KBM-7 (cell line): ENCODE data around the gene PTF1A.

Experiments used
- DNase-seq: peaks from one replicate; pipeline ENCODE4 v3.0.0-alpha.2; 2015
- in situ Hi-C: fragments of 300-500 bp; cut with MboI; formaldehyde crosslinking; loops from 2 replicates; pipeline ENCODE4 v1.14.3; 2020; ENCODE audit warnings: low sequenced_read_pairs, low pct_unique_long_range_greater_than_20kb, mixed read lengths

PTF1A gene

GRCh38 chr10:23174074-23174976, 17.8 kb upstream of the PTF1A start:
- in situ Hi-C loops, result loop anchor here (25.0 kb wide), 1 partner anchor 113 kb away; no protein-coding TSS in a partner anchor
- no peak for DNase-seq

DNA sequence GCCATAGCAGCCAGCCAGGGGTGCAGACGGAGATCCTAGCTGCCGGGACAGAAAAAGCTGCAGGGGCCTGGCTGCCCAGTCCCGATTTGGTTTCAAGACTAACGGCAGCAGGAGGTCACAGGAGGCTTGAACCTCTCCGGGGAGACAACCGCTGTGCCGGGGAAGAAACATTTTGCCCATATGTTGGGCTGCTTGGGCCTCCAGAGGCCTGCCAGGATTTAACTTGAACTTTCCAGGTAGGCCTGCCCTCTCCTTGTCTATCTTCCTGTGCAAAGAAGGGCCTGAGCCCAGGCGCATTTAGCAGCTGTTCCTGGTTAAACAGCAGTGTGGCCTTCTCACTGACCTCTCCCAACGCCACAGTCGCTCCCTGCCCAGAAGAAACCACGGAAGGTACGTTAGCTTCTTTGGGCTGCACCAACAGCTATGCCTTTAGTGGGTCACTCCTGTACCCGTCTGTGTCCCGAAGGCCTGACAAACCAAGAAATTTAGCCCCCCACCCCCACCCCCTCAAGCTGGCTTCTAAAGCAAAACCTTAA, 17.1 kb upstream of the PTF1A start:
- in situ Hi-C loops, result loop anchor here (25.0 kb wide), 1 partner anchor 112 kb away; no protein-coding TSS in a partner anchor
- no peak for DNase-seq

DNA sequence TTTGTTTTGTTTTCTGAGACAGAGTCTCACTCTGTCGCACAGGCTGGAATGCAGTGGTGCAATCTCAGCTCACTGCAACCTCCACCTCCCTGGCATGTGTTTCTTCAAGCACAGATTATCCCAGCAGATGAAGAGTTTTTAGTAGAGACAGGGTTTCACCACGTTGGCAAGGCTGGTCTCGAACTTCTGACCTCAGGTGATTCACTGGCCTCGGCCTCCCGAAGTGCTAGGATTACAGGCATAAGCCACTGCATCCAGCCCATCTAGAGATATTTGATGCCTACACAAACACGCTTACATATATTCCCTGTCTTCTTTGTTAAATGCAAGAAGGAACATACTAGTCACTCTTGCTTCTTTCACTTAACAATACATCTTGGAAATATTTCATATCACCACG, 5.9 kb upstream of the PTF1A start:
- in situ Hi-C loops, result no loop called here
- no peak for DNase-seq

DNA sequence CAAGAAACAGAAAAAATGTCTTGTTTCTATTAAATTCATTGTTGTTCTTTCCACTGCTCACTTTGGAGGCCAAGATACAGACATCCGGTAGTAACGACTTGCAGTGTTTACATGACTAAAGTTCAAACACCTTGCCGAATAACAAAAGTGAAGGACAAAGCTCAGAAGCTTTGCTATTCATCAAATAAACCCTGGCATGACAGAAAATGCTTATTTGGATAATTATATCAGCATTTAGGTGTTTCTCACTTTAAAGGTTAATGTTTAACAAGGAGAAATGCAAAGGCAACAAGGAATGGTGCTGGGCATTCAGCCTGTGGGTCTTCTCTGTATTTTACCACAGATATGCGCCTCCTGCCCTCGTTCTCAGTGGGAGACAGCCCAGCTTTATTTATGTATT, 5.4 kb upstream of the PTF1A start:
- in situ Hi-C loops, result no loop called here
- no peak for DNase-seq

DNA sequence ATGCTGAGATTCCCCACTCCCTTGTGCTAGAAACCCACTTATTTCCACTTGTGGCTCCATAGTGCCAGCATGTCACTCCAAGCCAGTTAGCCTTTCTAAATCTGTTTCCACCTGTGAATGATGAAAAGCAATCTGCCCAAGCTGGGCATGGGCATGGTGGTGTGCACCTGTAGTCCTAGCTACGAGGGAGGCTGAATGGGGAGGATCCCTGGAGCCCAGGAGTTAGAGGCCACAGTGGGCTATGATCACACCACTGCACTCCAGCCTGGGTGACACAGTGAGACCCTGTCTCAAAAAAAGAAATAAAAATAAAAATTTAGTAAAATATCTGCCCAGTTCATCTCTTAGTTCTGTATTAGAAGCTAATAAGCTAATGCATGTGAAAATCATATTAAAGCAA, 5.0 kb upstream of the PTF1A start:
- DNase-seq, result no peak
- in situ Hi-C loops, result no loop called here

GRCh38 chr10:23189024-23189423, 3.1 kb upstream of the PTF1A start:
- in situ Hi-C loops, result no loop called here
- DNase-seq, result no peak

GRCh38 chr10:23190872-23191763, 994 bp upstream of the PTF1A start:
- no peak for DNase-seq
- in situ Hi-C loops, result no loop called here

DNA sequence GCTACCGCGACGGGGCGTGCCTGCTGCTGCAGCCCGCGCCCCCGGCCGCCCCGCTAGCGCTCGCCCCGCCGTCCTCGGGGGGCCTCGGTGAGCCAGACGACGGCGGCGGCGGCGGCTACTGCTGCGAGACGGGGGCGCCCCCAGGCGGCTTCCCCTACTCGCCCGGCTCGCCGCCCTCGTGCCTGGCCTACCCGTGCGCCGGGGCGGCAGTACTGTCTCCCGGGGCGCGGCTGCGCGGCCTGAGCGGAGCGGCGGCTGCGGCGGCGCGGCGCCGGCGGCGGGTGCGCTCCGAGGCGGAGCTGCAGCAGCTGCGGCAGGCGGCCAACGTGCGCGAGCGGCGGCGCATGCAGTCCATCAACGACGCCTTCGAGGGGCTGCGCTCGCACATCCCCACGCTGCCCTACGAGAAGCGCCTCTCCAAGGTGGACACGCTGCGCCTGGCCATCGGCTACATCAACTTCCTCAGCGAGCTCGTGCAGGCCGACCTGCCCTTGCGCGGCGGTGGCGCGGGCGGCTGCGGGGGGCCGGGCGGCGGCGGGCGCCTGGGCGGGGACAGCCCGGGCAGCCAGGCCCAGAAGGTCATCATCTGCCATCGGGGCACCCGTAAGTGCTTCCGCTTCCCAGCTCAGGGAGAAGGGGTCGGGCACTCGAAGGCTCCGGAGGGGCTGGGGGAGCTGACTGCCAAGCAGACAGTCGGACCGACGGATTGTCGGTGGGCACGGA, 761 bp downstream of the PTF1A start:
- in situ Hi-C loops, result no loop called here

GRCh38 chr10:23193435-23194074, 1.4 kb downstream of the PTF1A start:
- in situ Hi-C loops, result no loop called here
- no peak for DNase-seq

More for the DNA sequence above, 761 bp downstream of the PTF1A start:
- no peak for DNase-seq

GRCh38 chr10:23194471-23194965, 2.4 kb downstream of the PTF1A start:
- no peak for DNase-seq
- in situ Hi-C loops, result no loop called here

- no peak for DNase-seq
- in situ Hi-C loops, result no loop called here
These were observed 3.1 kb downstream of the PTF1A start for GRCh38 chr10:23194966-23195845.

GRCh38 chr10:23195846-23196600, 3.9 kb downstream of the PTF1A start:
- DNase-seq, result no peak
- in situ Hi-C loops, result no loop called here

- in situ Hi-C loops, result no loop called here
- DNase-seq, result no peak
These were observed 4.8 kb downstream of the PTF1A start for GRCh38 chr10:23196915-23197314.

- DNase-seq, result no peak
- in situ Hi-C loops, result no loop called here
These were observed 5.3 kb downstream of the PTF1A start for GRCh38 chr10:23197416-23197861.

GRCh38 chr10:23198610-23198939, 6.5 kb downstream of the PTF1A start:
- no peak for DNase-seq
- in situ Hi-C loops, result no loop called here

DNA sequence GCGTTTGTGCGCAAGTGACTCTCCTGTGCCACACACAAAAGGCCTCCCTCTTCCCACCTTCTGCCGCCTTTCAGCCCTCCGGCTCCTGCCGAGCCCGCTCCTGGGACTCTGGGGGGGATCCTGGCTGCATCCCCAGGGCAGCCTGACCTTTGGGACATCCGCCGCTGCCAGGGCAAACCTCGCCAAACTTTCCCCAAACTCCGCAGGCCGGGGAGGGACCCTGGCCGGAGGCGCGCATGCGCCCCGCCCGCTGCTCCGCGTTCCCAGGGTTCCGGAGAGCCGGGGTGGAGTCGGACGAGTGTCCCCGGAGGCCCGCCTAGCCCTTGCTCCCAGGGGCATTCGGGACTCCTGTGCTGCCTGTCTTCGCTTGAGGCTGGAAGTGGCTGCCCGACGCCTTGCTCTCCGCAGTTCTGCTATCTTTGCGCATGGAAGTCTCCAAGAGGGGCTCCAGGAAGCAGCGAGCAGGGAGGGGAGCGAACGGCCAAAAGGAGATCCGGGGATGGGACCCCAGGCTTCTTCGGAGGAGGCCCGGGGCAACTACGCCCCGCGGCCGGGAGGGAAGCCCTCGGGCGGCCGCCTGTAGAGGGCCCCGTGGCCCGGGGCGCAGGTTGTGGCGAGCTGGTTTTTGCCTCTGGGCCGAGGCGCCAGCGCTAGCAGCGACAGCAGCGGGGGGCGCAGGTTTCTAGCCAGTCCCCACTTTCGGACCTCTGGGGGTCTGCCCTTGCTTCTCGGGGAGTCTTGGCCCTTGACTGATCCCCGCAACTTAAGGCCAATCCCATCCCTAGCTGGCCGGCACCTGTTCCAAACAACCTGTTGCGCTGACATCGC, 7.0 kb downstream of the PTF1A start:
- in situ Hi-C loops, result no loop called here
- DNase-seq, result no peak
